Activated T-helper 1 cell treated with anti-CD3 and anti-CD28 coated beads, Interleukin-2, amount 50 U/mL, for 16 hours (primary cell): ENCODE data around the gene GRM6.

Experiments
- DNase-seq, 2 donors: peaks; one replicate each; pipeline ENCODE4 v3.0.0-alpha.2; 2020; ENCODE audit warnings: low read depth in 1 of 2, low spot score in 1 of 2

The GRM6 gene

GRCh38 chr5:178984145-178985072, 10.7 kb downstream of the GRM6 start:
- no peak for DNase-seq

GRCh38 chr5:178983728-178984127, 11.4 kb downstream of the GRM6 start:
- no peak for DNase-seq

- no peak for DNase-seq
Observed at GRCh38 chr5:178982941-178983340, 12.2 kb downstream of the GRM6 start.

- DNase-seq: no peak
Observed at GRCh38 chr5:178981381-178981780, 13.7 kb downstream of the GRM6 start.

GRCh38 chr5:178965465-178966055, 29.6 kb downstream of the GRM6 start:
- no peak for DNase-seq

- DNase-seq: no peak
Observed at GRCh38 chr5:178941361-178941760, 53.8 kb downstream of the GRM6 start.

GRCh38 chr5:178940569-178941360, 54.4 kb downstream of the GRM6 start, which contains the start of gene ZNF454:
TSS of gene ZNF454 (plus strand) at chr5:178941198. CDS start at chr5:178942792, 1,594 bp downstream.
- no peak for DNase-seq

GRCh38 chr5:178931846-178932760, 63.0 kb downstream of the GRM6 start:
- DNase-seq: no peak
